Breast epithelium (tissue), 4 donors: ENCODE results near the gene CPSF2. TPM values are rescaled to one million over a fixed set of nuclear protein-coding genes. Genes with fewer than 3 reads are reported as not detected.

Source experiments
- DNase-seq, 2 donors: peaks; one replicate each; pipeline ENCODE4 v3.0.0-alpha.2; 2019; ENCODE audit warnings: low spot score in 2 of 2
- H3K27ac ChIP-seq, 2 donors: fragments of 200-600 bp; sonication (generic) in 1 of 2; one replicate each; pipeline ENCODE4 v1.5.1; 2016 to 2019; ENCODE audit warnings: mild to moderate bottlenecking in 1 of 2
- H3K27me3 ChIP-seq, 2 donors: fragments of 200-600 bp; sonication (generic) in 1 of 2; one replicate each; pipeline versions ENCODE4 v1.5.1 to v1.6.0; 2017 to 2019; ENCODE audit warnings: control low read depth in 1 of 2, mild to moderate bottlenecking in 1 of 2
- H3K36me3 ChIP-seq: fragments of 200-600 bp; one replicate; pipeline ENCODE4 v1.5.1; 2019
- H3K4me1 ChIP-seq, 2 donors: fragments of 200-600 bp; sonication (generic); one replicate each; pipeline ENCODE4 v1.5.1; 2016 to 2019; ENCODE audit warnings: control low read depth in 1 of 2
- H3K4me3 ChIP-seq, 3 donors: fragments of 200-600 bp; sonication (generic); 1 replicate in 2 of 3; 2 replicates in 1 of 3; pipeline ENCODE4 v1.5.1; 2016 to 2019; ENCODE audit warnings: mild to moderate bottlenecking in 3 of 3, moderate library complexity in 2 of 3
- H3K9me3 ChIP-seq, 2 donors: fragments of 200-600 bp; sonication (generic) in 1 of 2; one replicate each; pipeline ENCODE4 v1.5.1; 2016 to 2019; ENCODE audit warnings: control low read depth in 1 of 2
- CTCF ChIP-seq, 3 donors: fragments of 450-650 bp; IDR thresholded peaks; one replicate each; pipeline ENCODE4 v1.5.1; 2016 to 2017; ENCODE audit warnings: antibody characterized with exemption in 3 of 3, mild to moderate bottlenecking in 3 of 3, moderate library complexity in 3 of 3
- POLR2A ChIP-seq: fragments of 450-650 bp; IDR thresholded peaks from one replicate; pipeline ENCODE4 v1.6.1; 2016; ENCODE audit warnings: antibody characterized with exemption, mild to moderate bottlenecking, moderate library complexity
- POLR2AphosphoS5 ChIP-seq, 3 donors: sonication (generic); formaldehyde crosslinking; IDR thresholded peaks; one replicate each; pipeline ENCODE4 v1.6.1; 2017; ENCODE audit warnings: antibody characterized with exemption in 3 of 3
- intact Hi-C: fragments of 100-400 bp; cut with DNase I; formaldehyde crosslinking; loops from one replicate; pipeline ENCODE4 v1.15.1; 2023; ENCODE audit warnings: low total_unique reads
- total RNA-seq, 3 donors: library from RNA; depleted of rRNA; stranded (reverse); fragments of >200 nt; gene quantifications; one replicate each; pipeline ENCODE4 v1.1.0, GENCODE V29; 2016

CPSF2 gene
- total RNA-seq, 3 donors from 2014 or later, result 20.0 to 38.2 (median 34.9) TPM

- H3K9me3 ChIP-seq, result no peaks in the 10 kb centered on the region
- intact Hi-C loops, result no loop called here
Measured at GRCh38 chr14:92108345-92109254, 13.2 kb upstream of the CPSF2 start.

GRCh38 chr14:92109490-92109889, 12.3 kb upstream of the CPSF2 start:
- intact Hi-C loops, result no loop called here
- Histone ChIP-seq H3K4me3 (no peak overlapping the region), H3K27me3 (no peaks in the 10 kb centered on the region), H3K36me3 (no peaks in the 10 kb centered on the region), H3K27ac (no peak overlapping the region), H3K4me1 (no peaks in the 10 kb centered on the region), H3K9me3 (no peaks in the 10 kb centered on the region)
- TF ChIP-seq CTCF (IDR thresholded peaks at IDR 0.05) (no peak), POLR2A (no peak), POLR2AphosphoS5 (IDR thresholded peaks at IDR 0.05) (no peak)
- no peak for DNase-seq

More at GRCh38 chr14:92108345-92109254, 13.2 kb upstream of the CPSF2 start:
- Histone ChIP-seq H3K27ac (no peak overlapping the region), H3K4me1 (no peaks in the 10 kb centered on the region), H3K4me3 (no peak overlapping the region), H3K36me3 (no peaks in the 10 kb centered on the region), H3K27me3 (no peaks in the 10 kb centered on the region)
- no peak for DNase-seq
- TF ChIP-seq CTCF (IDR thresholded peaks at IDR 0.05) (no peak), POLR2AphosphoS5 (IDR thresholded peaks at IDR 0.05) (no peak), POLR2A (no peak)

- H3K27me3 ChIP-seq, result no peaks in the 10 kb centered on the region
- TF ChIP-seq POLR2AphosphoS5 (IDR thresholded peaks at IDR 0.05) (no peak), CTCF (IDR thresholded peaks at IDR 0.05) (no peak), POLR2A (no peak)
- no peaks in the 10 kb centered on the region for H3K9me3 ChIP-seq
- H3K4me1 ChIP-seq, result no peaks in the 10 kb centered on the region
- peak overlapping the region; percentile 88 to 97 (median 96) for H3K4me3 ChIP-seq
- no peaks in the 10 kb centered on the region for H3K36me3 ChIP-seq
- intact Hi-C loops, result no loop called here
- no peak for DNase-seq
- H3K27ac ChIP-seq, result peak overlapping the region; percentile 92
Measured at GRCh38 chr14:92121207-92121669, 531 bp upstream of the CPSF2 start.

- Histone ChIP-seq H3K36me3 (no peaks in the 10 kb centered on the region), H3K4me3 (peak overlapping the region; percentile 88 to 97 (median 96)), H3K27me3 (no peaks in the 10 kb centered on the region), H3K27ac (peak overlapping the region; percentile 92), H3K4me1 (no peaks in the 10 kb centered on the region), H3K9me3 (no peaks in the 10 kb centered on the region)
- intact Hi-C loops, result no loop called here
- no peak for DNase-seq
- no peak for TF ChIP-seq POLR2A
Measured at GRCh38 chr14:92122351-92122677, 545 bp downstream of the CPSF2 start.

- DNase-seq, result no peak
- no peaks in the 10 kb centered on the region for H3K4me1 ChIP-seq
- peak overlapping the region in 1 of 2 donors; percentile 92 for H3K27ac ChIP-seq
- no peaks in the 10 kb centered on the region for H3K27me3 ChIP-seq
- H3K9me3 ChIP-seq, result no peaks in the 10 kb centered on the region
- TF ChIP-seq POLR2A (no peak), POLR2AphosphoS5 (IDR thresholded peaks at IDR 0.05) (no peak), CTCF (IDR thresholded peaks at IDR 0.05) (no peak)
- no peaks in the 10 kb centered on the region for H3K36me3 ChIP-seq
- intact Hi-C loops, result no loop called here
- peak overlapping the region; percentile 88 to 97 (median 96) for H3K4me3 ChIP-seq
Measured at GRCh38 chr14:92122761-92123160, 992 bp downstream of the CPSF2 start.
